Large intestine (tissue), 3 donors: Measurements from ENCODE around the gene ARID5B. TPM values are rescaled to one million over a fixed set of nuclear protein-coding genes. Genes with fewer than 3 reads are reported as not detected.

Source experiments
- DNase-seq, 2 donors: peaks; one replicate each; pipeline versions ENCODE4 v3.0.0 to v3.0.0-alpha.2; 2013
- H3K27ac ChIP-seq: one replicate; pipeline ENCODE4 v1.5.1; 2013; ENCODE audit warnings: low read length
- H3K27me3 ChIP-seq: 2 replicates; pipeline ENCODE4 v1.6.1; 2013; ENCODE audit warnings: low read length; ENCODE audit not compliant: control insufficient read depth, insufficient read depth
- H3K36me3 ChIP-seq: 2 replicates; pipeline ENCODE4 v1.6.1; 2013; ENCODE audit warnings: low read length; ENCODE audit not compliant: control insufficient read depth, insufficient read depth
- H3K4me1 ChIP-seq: one replicate; pipeline ENCODE4 v1.6.1; 2013; ENCODE audit warnings: low read length; ENCODE audit not compliant: control insufficient read depth, insufficient read depth
- H3K4me3 ChIP-seq: one replicate; pipeline ENCODE4 v1.5.1; 2013; ENCODE audit warnings: low read length
- H3K9me3 ChIP-seq: one replicate; pipeline ENCODE4 v1.6.1; 2013; ENCODE audit warnings: mild to moderate bottlenecking, low read depth, low read length, moderate library complexity; ENCODE audit not compliant: control insufficient read depth
- WGBS: methylation state at CpG from one replicate; pipeline ENCODE4 v1.1.5; 2013; ENCODE audit warnings: low lambda C conversion rate; ENCODE audit not compliant: insufficient coverage; 5-methylcytosine and 5-hydroxymethylcytosine counted together
- polyA plus RNA-seq: library from polyadenylated mRNA; unstranded; fragments of 120-200 nt; gene quantifications from one replicate; pipeline ENCODE4 v1.2.1, GENCODE V29; 2013

ARID5B gene
- polyA plus RNA-seq, 1 donor, result 19.9 TPM

GRCh38 chr10:61964059-61964709 lies 62.7 kb downstream of the ARID5B start:
- H3K36me3 ChIP-seq, result peaks cover 4% of the 10 kb centered on the region
- WGBS, result no CpG with 5 or more reads among the region's 3 CpGs
- H3K9me3 ChIP-seq, result no peaks in the 10 kb centered on the region
- H3K27me3 ChIP-seq, result no peaks in the 10 kb centered on the region
- H3K4me1 ChIP-seq, result peaks cover 54% of the 10 kb centered on the region
- peak overlapping the region; percentile 60 for H3K27ac ChIP-seq
- no peak overlapping the region for H3K4me3 ChIP-seq
- peak in 1 of 2 donors; percentile 47 for DNase-seq

- no peak overlapping the region for H3K4me3 ChIP-seq
- peak overlapping the region; percentile 60 for H3K27ac ChIP-seq
Observed at GRCh38 chr10:61964949-61965702, 63.6 kb downstream of the ARID5B start.

GRCh38 chr10:61965703-61966395 lies 64.3 kb downstream of the ARID5B start:
- Histone ChIP-seq H3K36me3 (peaks cover 2% of the 10 kb centered on the region), H3K4me1 (peaks cover 61% of the 10 kb centered on the region), H3K27me3 (no peaks in the 10 kb centered on the region), H3K27ac (peak overlapping the region; percentile 60), H3K9me3 (no peaks in the 10 kb centered on the region), H3K4me3 (no peak overlapping the region)
- DNase-seq, result no peak
- WGBS, result no CpG with 5 or more reads among the region's 3 CpGs

More at GRCh38 chr10:61964949-61965702, 63.6 kb downstream of the ARID5B start:
- Histone ChIP-seq H3K4me1 (peaks cover 55% of the 10 kb centered on the region), H3K9me3 (no peaks in the 10 kb centered on the region), H3K27me3 (no peaks in the 10 kb centered on the region), H3K36me3 (peaks cover 2% of the 10 kb centered on the region)
- DNase-seq, result peak in 1 of 2 donors; percentile 86
- 16% methylated on average over 4 of the region's 7 CpGs for WGBS

- no peak overlapping the region for H3K27ac ChIP-seq
- WGBS, result 20% methylated on average over 1 of the region's 4 CpGs
- peaks cover 55% of the 10 kb centered on the region for H3K4me1 ChIP-seq
- no peak overlapping the region for H3K4me3 ChIP-seq
- no peaks in the 10 kb centered on the region for H3K9me3 ChIP-seq
- H3K36me3 ChIP-seq, result peaks cover 2% of the 10 kb centered on the region
- DNase-seq, result no peak
- no peaks in the 10 kb centered on the region for H3K27me3 ChIP-seq
Observed at GRCh38 chr10:61967298-61967697, 65.8 kb downstream of the ARID5B start.

- H3K27ac ChIP-seq, result peak overlapping the region; percentile 13
- H3K4me3 ChIP-seq, result no peak overlapping the region
- H3K9me3 ChIP-seq, result no peaks in the 10 kb centered on the region
- peaks cover 2% of the 10 kb centered on the region for H3K36me3 ChIP-seq
- no peaks in the 10 kb centered on the region for H3K27me3 ChIP-seq
- no peak for DNase-seq
- H3K4me1 ChIP-seq, result peaks cover 38% of the 10 kb centered on the region
- WGBS, result 67% methylated on average over 4 of the region's 6 CpGs
Observed at GRCh38 chr10:61970182-61971002, 68.9 kb downstream of the ARID5B start.

- H3K27ac ChIP-seq, result no peak overlapping the region
- no peak overlapping the region for H3K4me3 ChIP-seq
- DNase-seq, result no peak
- H3K36me3 ChIP-seq, result peaks cover 2% of the 10 kb centered on the region
- peaks cover 33% of the 10 kb centered on the region for H3K4me1 ChIP-seq
- H3K27me3 ChIP-seq, result no peaks in the 10 kb centered on the region
- no peaks in the 10 kb centered on the region for H3K9me3 ChIP-seq
Observed at GRCh38 chr10:61971003-61971325, 69.5 kb downstream of the ARID5B start.

GRCh38 chr10:61973169-61973568 lies 71.7 kb downstream of the ARID5B start:
- H3K9me3 ChIP-seq, result no peaks in the 10 kb centered on the region
- DNase-seq, result no peak
- WGBS, result no CpG with 5 or more reads among the region's 2 CpGs
- peaks cover 18% of the 10 kb centered on the region for H3K4me1 ChIP-seq
- H3K4me3 ChIP-seq, result no peak overlapping the region
- H3K27me3 ChIP-seq, result no peaks in the 10 kb centered on the region
- no peak overlapping the region for H3K27ac ChIP-seq
- no peaks in the 10 kb centered on the region for H3K36me3 ChIP-seq

- DNase-seq, result no peak
- Histone ChIP-seq H3K27me3 (no peaks in the 10 kb centered on the region), H3K27ac (peak overlapping the region; percentile 4), H3K9me3 (no peaks in the 10 kb centered on the region), H3K4me3 (no peak overlapping the region), H3K36me3 (no peaks in the 10 kb centered on the region), H3K4me1 (peaks cover 18% of the 10 kb centered on the region)
- 70% methylated on average over 2 of the region's 5 CpGs for whole genome bisulfite sequencing
Observed at GRCh38 chr10:61973906-61974305, 72.4 kb downstream of the ARID5B start.

DNA sequence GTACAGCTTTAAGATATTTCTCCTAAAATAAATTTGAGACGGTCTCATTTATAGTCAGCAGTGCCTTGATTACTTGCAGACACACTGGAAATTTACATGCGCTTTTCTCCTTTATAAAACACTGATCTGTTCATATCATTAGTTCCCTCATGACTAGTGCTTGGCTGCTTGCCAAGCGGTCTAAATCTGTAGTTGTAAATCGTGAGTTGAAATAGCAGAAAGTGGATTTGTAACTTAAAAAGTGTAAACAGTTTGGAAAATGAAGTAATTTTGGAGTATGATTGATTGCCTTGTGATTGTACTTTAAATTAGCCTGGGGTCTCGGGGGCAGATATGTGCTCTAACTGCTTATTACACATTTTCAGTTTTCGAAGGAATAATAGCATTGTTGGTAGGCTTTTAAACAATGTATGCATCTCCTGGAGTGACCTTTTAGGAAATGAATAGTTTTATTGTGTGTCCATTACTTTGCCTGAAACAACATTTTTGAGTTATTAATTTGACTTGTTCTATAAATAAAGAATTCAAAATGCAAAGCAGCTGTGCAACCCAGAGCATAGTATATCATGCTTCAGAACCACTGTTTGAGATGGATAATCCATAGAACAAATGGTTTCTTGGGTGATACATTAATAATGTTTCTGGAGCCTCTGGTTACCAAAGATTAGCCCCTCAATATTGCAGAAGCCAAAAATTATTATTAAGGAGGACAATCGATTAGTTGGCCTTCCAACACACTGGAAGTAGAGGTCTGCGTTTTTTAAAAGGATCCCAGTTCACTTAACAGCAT lies 73.3 kb downstream of the ARID5B start:
- 4% methylated on average over 3 of the region's 8 CpGs for WGBS
- H3K4me3 ChIP-seq, result no peak overlapping the region
- H3K36me3 ChIP-seq, result no peaks in the 10 kb centered on the region
- H3K4me1 ChIP-seq, result peaks cover 18% of the 10 kb centered on the region
- no peaks in the 10 kb centered on the region for H3K27me3 ChIP-seq
- DNase-seq, result peak; percentile 82 to 86
- H3K27ac ChIP-seq, result peak overlapping the region; percentile 4
- no peaks in the 10 kb centered on the region for H3K9me3 ChIP-seq
